GM21526 (cell line): ENCODE results near the gene ANKDD1A.
A peak's percentile ranks its signal among the peaks of the same experiment; 100 is the strongest.

Source experiments
- ATAC-seq: cut with Tn5 transposase; IDR thresholded peaks from one replicate; pipeline ENCODE4 v1.9.1; 2021; ENCODE audit warnings: moderate library complexity; ENCODE audit not compliant: unreplicated experiment, low FRiP score

The ANKDD1A gene

GRCh38 chr15:64917211-64917610 lies 5.5 kb downstream of the ANKDD1A start:
- ATAC-seq = no peak

GRCh38 chr15:64919721-64920120 lies 8.0 kb downstream of the ANKDD1A start:
- ATAC-seq = no peak

DNA sequence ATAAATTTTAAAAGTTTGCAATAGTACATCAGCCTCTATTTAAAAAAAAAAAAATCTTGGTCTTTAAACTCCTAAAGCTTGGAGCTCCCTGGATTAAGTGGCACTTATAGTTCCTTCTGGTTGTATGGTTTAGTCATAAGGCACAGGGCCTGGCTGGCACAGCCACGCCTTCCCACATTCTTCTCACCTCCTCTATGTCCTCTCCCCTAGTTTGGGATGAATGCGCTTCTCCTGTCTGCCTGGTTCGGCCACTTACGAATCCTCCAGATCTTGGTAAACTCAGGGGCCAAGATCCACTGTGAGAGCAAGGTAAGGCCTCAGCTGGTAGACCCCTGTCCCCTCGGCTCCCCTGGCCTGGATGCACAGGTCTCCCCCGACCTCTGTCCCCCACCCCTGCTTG lies 10.0 kb downstream of the ANKDD1A start:
- ATAC-seq = no peak

DNA sequence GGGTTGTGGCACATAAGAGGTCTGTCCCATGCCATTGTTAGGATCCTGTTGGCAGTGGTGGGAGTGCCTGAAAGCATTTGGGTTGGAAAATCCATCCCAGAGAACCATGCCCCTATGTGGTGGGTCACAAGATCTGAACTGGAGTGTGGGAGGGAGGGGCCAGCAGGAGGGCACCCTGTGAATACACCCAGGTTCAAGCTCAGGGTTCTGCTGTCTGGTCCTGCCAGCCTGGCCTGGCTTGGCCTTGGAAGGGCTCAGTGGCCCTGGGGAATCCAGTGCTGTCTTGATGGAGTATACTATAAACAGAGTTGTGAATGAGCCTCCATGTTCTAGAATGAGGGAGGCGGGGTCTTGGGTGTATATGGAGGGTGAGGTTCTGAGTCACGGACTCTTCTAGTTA lies 11.8 kb downstream of the ANKDD1A start:
- ATAC-seq = no peak

DNA sequence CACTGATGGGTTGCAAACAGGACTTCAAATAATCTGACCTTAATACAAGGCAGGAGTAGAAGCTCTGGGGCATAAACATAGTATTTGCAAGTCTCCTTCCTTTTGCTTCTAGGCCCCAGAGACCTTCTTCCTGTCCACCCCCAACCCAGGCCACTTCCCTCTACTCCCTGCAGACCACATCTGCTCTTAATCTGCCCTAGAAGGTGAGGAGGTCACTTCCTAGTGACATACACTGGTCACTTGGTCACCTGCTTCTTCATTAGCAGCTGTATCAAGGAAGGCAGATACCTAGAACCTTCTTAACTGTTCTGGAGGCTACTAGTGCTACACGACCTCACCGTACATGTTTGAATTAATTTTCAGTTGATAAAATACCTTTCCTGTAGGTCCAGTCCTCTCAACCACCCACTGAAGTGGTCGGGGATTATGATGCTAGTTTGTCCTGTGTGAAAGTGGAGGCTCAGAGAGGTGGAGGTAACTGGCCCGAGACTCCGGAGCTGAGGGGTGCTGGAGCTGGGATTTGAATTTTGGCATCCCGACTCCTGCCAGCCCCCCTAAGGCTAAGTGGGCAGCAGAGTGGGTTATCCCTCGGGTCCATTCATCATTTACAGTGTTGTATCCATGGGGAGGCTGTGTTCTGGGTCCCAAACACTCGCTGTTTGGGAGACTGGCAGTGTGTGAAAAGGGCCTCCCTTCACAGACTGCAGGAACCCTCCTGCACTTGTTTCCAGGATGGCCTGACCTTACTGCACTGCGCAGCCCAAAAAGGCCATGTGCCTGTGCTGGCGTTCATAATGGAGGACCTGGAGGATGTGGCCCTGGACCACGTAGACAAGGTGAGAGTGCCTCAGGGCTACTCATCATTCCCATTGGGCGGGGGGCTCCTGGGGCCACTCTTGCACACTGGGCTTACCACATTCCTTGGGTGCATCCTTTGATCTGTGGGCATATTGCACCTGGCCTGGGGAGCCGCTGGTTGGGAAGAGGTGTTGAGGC lies 13.9 kb downstream of the ANKDD1A start:
- no peak for ATAC-seq

DNA sequence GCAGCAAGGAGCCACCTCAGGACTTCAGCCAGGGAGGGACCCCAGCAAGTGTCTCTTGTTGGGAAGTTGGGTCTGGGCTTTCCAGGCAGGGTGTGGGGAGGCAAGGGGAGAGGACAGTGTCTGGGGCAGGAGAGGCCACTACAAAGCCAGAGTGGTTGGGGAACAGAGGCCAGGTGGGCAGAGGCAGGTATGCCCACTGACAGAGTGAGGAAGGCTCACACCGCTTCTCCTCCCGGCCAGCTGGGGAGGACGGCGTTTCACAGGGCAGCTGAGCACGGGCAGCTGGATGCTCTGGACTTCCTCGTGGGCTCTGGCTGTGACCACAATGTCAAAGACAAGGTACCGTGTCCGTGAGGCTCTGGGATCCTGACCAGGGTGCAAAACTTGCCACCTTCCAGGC lies 15.0 kb downstream of the ANKDD1A start:
- no peak for ATAC-seq

GRCh38 chr15:64928626-64929220 lies 17.0 kb downstream of the ANKDD1A start:
- no peak for ATAC-seq

GRCh38 chr15:64930019-64930652 lies 18.4 kb downstream of the ANKDD1A start:
- peak; percentile 66 for ATAC-seq

DNA sequence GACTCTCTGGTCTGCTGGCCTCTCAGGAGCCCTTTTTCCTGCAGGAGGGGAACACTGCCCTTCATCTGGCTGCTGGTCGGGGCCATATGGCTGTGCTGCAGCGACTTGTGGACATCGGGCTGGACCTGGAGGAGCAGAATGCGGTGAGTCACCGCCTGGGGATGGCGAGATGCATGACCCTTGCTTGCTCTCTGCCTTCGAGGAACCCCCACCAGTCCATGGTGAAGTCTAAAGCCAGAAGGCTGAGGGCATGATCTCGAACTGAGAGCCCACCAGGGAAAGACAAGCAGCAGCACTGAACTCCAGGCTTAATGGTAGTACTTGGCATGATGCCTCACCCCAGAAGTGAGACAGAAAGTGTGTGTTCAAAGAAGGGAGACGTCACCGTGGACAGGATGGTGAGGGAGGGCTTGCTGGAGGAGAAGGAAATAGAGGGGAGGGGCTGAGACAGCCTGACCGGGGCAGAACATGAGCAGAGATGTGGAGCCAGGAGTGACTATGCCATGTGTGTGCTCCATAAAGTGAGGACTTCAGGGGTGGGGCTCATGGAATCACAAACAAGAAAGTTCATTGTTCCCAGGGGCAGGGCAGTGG lies 19.2 kb downstream of the ANKDD1A start:
- ATAC-seq = no peak

DNA sequence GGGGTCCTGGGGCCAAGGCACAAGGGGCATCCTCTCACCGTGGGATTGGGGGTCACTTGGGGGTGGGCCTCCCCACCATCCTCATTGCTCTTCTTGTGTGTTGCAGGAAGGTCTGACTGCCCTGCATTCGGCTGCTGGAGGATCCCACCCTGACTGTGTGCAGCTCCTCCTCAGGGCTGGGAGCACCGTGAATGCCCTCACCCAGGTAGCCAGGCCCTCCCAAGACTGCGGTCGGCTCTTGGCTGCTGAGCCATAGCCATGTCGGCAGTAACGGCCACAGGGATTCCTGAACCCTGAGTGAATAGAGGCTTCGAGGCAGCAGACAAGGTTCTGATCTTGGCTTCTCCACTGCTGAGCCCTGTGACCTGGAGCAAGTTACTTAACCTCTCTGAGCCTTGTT lies 19.7 kb downstream of the ANKDD1A start:
- ATAC-seq = no peak

GRCh38 chr15:64934023-64934422 lies 22.3 kb downstream of the ANKDD1A start:
- ATAC-seq = no peak

- no peak for ATAC-seq
These were observed 26.5 kb downstream of the ANKDD1A start for GRCh38 chr15:64938192-64938591.

DNA sequence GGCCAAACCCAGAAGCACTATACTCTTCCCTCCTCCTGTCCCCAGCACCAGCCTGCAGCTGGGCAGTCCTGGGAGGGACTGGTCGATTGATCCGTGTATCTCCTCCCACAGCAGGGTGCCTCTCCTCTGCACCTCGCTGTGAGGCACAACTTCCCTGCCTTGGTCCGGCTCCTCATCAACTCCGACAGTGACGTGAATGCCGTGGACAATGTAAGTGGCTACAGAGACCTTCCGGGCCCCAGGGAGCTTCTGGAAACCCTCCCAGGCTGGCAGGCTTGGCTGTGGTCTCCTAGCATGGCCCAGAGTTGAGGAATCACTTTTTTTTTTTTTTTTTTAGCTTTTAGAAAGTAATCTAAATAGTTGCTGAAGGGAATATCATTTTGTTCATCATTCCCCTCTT lies 30.7 kb downstream of the ANKDD1A start:
- ATAC-seq = no peak

DNA sequence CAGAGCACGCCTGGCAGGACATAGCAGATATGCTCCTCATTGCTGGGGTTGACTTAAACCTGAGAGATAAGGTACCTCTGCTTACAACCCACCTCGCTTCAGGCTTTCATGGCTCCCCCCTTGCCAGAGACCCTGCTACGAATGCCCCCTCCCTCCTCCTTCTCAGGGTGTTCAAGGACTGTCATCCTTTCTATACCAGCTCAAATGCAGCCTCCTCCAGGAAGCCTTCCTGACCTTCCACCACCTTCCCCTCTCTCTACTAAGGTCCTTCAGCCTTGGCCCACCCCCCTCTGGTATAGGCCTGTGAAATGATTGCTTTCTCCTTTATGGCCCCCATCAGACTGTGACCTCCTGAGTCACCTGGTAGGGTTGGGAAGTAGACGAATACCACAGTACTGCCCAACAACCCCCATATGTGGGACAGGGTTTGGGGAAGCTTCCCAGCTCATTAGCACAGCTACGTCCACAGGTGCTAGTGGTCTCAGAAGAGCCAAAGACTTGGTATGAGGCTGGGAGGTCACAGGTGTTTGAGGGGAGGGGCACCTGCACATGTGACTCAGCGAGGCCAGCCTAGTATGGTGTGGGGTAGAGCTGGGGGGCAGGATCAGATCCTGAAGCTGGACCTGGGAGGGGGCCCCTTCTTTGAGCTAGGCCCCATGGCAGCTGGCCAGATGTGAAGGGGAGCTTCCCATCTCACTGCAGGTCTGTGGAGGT lies 32.0 kb downstream of the ANKDD1A start:
- no peak for ATAC-seq

DNA sequence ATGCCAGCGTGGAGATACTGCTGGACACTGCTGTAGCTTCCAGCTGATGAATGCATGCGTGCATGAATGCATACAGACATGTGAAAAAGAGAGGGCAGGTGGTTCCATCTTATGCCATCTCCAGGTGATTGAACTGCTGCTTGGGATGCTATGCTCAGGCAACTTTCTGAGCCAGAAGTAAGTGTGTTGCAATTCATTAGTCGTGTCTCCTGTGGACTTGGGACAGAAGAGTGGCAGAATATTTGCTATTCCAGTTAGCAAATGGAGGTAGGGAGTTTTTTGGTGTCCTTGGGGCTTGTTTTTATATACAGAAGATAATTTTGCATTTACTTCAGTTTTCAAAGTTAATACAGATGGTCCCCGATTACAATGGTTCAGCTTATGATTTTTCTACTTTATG lies 33.3 kb downstream of the ANKDD1A start:
- ATAC-seq = no peak

DNA sequence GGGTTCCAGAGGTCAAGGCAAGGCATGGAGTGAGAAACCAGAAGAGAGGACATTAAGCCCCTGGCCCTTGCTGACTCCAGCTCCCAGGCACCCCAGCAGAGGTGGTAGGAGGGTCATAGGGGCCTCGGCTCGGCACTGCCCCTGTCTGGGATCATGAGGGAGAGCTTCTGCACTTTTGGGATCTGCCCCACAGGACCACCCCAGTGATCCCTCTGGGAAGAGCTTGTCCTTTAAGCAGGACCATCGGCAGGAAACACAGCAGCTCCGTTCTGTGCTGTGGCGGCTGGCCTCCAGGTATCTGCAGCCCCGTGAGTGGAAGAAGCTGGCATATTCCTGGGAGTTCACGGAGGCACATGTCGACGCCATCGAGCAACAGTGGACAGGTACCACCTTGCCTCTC lies 35.5 kb downstream of the ANKDD1A start:
- no peak for ATAC-seq

- ATAC-seq = no peak
These were observed 37.2 kb downstream of the ANKDD1A start for GRCh38 chr15:64948916-64949315.

DNA sequence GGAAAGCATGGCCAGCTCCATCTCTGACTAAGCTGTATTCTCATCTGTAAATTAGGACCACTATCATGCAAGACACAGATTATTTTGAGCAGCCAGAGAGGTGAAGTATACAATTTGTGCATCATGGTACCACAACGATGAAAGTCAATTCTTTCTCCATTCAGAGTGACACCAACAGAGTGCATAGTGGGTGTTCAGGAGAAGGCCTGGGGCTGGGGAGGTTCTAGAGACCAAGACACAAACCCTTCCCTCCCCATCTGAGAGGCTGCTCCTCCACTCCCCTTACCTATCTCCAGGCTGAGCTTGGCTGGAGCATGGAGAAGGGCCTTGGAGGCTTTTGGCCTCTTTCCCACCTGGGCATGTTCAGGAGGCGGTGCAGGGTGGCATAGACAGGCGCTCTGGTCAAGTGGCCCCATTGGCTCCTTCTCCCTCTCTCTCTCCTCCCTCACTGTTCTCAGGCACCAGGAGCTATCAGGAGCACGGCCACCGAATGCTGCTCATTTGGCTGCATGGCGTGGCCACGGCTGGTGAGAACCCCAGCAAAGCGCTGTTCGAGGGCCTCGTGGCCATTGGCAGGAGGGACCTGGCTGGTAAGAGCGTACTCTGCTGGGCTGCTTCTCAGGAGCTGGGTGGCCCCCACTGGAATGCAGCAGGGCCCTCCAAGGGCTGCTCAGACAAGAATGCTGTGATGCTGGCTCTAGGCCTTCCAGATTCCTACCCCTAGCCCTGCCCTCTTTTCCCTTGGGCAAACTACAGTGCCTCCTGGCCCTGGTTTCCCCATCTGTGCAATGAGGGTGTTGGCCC lies 37.9 kb downstream of the ANKDD1A start:
- ATAC-seq = no peak

- ATAC-seq = no peak
These were observed 39.2 kb downstream of the ANKDD1A start for GRCh38 chr15:64950888-64951287.
